K562 (cell line): ENCODE results near the gene C12orf42. TPM values are rescaled to one million over a fixed set of nuclear protein-coding genes. Genes with fewer than 3 reads are reported as not detected.

Source experiments
- DMBX1 ChIP-seq: fragments of 250-450 bp; sonication (Bioruptor Pico); IDR thresholded peaks from 2 replicates; pipeline ENCODE4 v1.8.0; 2022; ENCODE audit warnings: inconsistent platforms, mild to moderate bottlenecking, moderate library complexity, borderline replicate concordance
- ELF4 ChIP-seq: fragments of 450-650 bp; formaldehyde crosslinking; IDR thresholded peaks from 2 replicates; pipeline ENCODE4 v1.4.0; 2022; ENCODE audit warnings: missing genetic modification characterization
- EP400 ChIP-seq: fragments of 450-650 bp; IDR thresholded peaks from 2 replicates; pipeline ENCODE4 v1.6.1; 2017; ENCODE audit warnings: antibody characterized with exemption, mild to moderate bottlenecking, moderate library complexity
- GABPB1 ChIP-seq: sonication (generic); formaldehyde crosslinking; IDR thresholded peaks from 2 replicates; pipeline ENCODE4 v1.8.0; 2022; ENCODE audit warnings: mild to moderate bottlenecking, missing genetic modification reagents
- MAFK ChIP-seq: IDR thresholded peaks from 2 replicates; pipeline ENCODE4 v1.6.1; 2011; ENCODE audit warnings: low read length, improper control_type of control experiment
- NFIX ChIP-seq: fragments of 250-450 bp; sonication (Bioruptor Pico); IDR thresholded peaks from 2 replicates; pipeline ENCODE4 v1.4.0; 2020; ENCODE audit warnings: low read depth, mild to moderate bottlenecking, moderate library complexity
- RBM14 ChIP-seq: fragments of 200-400 bp; formaldehyde crosslinking; IDR thresholded peaks from 2 replicates; pipeline ENCODE4 v1.6.1; 2018; ENCODE audit warnings: low read depth, mild to moderate bottlenecking, low read length, moderate library complexity, borderline replicate concordance; ENCODE audit not compliant: insufficient read depth
- SETDB1 ChIP-seq: IDR thresholded peaks from one replicate; pipeline ENCODE4 v1.6.1; 2012; ENCODE audit warnings: low read length, control low read depth, inconsistent platforms
- SMAD1 ChIP-seq: fragments of 150-350 bp; IDR thresholded peaks from 2 replicates; pipeline ENCODE4 v1.6.1; 2014; ENCODE audit warnings: low read length, low read depth; ENCODE audit not compliant: partially characterized antibody
- ZNF224 ChIP-seq: sonication (generic); formaldehyde crosslinking; IDR thresholded peaks from 2 replicates; pipeline ENCODE4 v1.8.0; 2022; ENCODE audit warnings: mild to moderate bottlenecking, missing genetic modification reagents
- ZSCAN29 ChIP-seq: fragments of 450-650 bp; IDR thresholded peaks from 2 replicates; pipeline ENCODE4 v1.6.1; 2017
- polyA plus RNA-seq, 8 experiments: library from polyadenylated mRNA; depleted of rRNA in 4 of 8; stranded (reverse) in 5 of 8; unstranded in 3 of 8; fragments of >200 nt; fragmentation: Nextera tagmentation in 2 of 8; fragmentation: Illumina TruSeq in 1 of 8; extraction: Ambion mirVana in 2 of 8; extraction: Trizol in 1 of 8; gene quantifications; 2 replicates each; pipeline versions ENCODE4 v1.2.1 to v1.2.3, GENCODE V29; 2011 to 2014; ENCODE audit warnings: inconsistent platforms in 1 of 8, missing spikeins in 1 of 8
- total RNA-seq, 7 experiments: library from RNA; depleted of rRNA in 6 of 7; stranded (reverse); fragments of >200 nt in 6 of 7; fragmentation: Illumina TruSeq in 2 of 7; extraction: Trizol in 2 of 7; gene quantifications; 2 replicates each; pipeline versions ENCODE4 v1.2.1 to v1.2.3, GENCODE V29; 2011 to 2021; ENCODE audit warnings: low replicate concordance in 1 of 7
- TF ChIP-seq, protein P1 (sequence below): fragments of 150-350 bp; conservative IDR thresholded peaks from 2 replicates; pipeline ENCODE4 v1.6.1; 2014; ENCODE audit warnings: low read length
- TF ChIP-seq, protein P2 (sequence below): fragments of 200-800 bp; sonication (Bioruptor generic); IDR thresholded peaks from 2 replicates; pipeline ENCODE4 v1.6.1; 2016; ENCODE audit warnings: missing genetic modification characterization, missing compliant biosample characterization
- TF ChIP-seq, protein P3 (sequence below): fragments of 450-650 bp; conservative IDR thresholded peaks from 2 replicates; pipeline ENCODE4 v1.6.1; 2016; ENCODE audit warnings: missing genetic modification characterization, low read depth, mild to moderate bottlenecking, missing compliant biosample characterization, moderate library complexity

Gene C12orf42
- total and polyA plus RNA-seq, 9 of the 15 experiments (the other 6 are each of a cell fraction or from before 2014, with no cell fraction given) = not detected

DNA sequence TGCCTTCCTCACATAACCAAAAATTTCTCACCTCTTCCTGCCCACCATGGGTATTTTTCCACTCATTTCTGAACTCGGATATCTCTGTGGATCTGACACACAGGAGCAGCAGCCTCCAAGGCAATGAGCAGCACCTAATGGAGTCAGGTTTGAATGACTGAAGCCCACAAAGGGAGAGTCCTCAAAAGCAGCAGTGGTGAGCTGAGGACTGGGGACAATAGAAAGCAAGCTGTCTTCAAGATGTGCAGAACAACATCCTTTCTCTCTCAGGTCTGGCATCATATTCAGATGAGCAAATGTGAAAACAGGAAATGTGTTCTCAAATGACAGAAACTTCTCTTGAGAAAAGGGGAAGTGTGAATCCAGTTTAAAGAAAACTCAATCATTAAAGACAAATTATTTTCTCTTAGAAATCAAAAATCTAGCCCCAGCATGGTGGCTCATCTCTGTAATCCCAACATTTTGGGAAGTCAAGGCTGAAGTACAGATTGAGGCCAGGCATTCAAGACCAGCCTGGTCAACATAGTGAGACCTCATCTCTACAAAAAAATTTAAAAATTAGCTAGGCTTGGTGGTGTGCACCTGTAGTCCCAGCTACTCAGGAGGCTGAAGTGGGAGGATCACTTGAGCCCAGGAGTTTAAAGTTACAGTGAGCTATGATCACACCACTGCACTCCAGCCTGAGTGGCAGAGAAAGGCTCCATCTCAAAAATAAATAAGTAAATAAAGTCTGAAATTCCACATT, 54.2 kb downstream of the C12orf42 start (continued):
- TF ChIP-seq, protein P1, sequence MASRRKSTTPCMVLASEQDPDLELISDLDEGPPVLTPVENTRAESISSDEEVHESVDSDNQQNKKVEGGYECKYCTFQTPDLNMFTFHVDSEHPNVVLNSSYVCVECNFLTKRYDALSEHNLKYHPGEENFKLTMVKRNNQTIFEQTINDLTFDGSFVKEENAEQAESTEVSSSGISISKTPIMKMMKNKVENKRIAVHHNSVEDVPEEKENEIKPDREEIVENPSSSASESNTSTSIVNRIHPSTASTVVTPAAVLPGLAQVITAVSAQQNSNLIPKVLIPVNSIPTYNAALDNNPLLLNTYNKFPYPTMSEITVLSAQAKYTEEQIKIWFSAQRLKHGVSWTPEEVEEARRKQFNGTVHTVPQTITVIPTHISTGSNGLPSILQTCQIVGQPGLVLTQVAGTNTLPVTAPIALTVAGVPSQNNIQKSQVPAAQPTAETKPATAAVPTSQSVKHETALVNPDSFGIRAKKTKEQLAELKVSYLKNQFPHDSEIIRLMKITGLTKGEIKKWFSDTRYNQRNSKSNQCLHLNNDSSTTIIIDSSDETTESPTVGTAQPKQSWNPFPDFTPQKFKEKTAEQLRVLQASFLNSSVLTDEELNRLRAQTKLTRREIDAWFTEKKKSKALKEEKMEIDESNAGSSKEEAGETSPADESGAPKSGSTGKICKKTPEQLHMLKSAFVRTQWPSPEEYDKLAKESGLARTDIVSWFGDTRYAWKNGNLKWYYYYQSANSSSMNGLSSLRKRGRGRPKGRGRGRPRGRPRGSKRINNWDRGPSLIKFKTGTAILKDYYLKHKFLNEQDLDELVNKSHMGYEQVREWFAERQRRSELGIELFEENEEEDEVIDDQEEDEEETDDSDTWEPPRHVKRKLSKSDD = no peak
- TF ChIP-seq DMBX1 (CRISPR knock-in tag) (no peak), SMAD1 (no peak), GABPB1 (CRISPR knock-in tag) (no peak), MAFK (no peak), EP400 (no peak), ZNF224 (CRISPR knock-in tag) (no peak), RBM14 (no peak), ZSCAN29 (no peak), ELF4 (CRISPR knock-in tag) (no peak), NFIX (no peak), SETDB1 (no peak)
- TF ChIP-seq, protein P2, sequence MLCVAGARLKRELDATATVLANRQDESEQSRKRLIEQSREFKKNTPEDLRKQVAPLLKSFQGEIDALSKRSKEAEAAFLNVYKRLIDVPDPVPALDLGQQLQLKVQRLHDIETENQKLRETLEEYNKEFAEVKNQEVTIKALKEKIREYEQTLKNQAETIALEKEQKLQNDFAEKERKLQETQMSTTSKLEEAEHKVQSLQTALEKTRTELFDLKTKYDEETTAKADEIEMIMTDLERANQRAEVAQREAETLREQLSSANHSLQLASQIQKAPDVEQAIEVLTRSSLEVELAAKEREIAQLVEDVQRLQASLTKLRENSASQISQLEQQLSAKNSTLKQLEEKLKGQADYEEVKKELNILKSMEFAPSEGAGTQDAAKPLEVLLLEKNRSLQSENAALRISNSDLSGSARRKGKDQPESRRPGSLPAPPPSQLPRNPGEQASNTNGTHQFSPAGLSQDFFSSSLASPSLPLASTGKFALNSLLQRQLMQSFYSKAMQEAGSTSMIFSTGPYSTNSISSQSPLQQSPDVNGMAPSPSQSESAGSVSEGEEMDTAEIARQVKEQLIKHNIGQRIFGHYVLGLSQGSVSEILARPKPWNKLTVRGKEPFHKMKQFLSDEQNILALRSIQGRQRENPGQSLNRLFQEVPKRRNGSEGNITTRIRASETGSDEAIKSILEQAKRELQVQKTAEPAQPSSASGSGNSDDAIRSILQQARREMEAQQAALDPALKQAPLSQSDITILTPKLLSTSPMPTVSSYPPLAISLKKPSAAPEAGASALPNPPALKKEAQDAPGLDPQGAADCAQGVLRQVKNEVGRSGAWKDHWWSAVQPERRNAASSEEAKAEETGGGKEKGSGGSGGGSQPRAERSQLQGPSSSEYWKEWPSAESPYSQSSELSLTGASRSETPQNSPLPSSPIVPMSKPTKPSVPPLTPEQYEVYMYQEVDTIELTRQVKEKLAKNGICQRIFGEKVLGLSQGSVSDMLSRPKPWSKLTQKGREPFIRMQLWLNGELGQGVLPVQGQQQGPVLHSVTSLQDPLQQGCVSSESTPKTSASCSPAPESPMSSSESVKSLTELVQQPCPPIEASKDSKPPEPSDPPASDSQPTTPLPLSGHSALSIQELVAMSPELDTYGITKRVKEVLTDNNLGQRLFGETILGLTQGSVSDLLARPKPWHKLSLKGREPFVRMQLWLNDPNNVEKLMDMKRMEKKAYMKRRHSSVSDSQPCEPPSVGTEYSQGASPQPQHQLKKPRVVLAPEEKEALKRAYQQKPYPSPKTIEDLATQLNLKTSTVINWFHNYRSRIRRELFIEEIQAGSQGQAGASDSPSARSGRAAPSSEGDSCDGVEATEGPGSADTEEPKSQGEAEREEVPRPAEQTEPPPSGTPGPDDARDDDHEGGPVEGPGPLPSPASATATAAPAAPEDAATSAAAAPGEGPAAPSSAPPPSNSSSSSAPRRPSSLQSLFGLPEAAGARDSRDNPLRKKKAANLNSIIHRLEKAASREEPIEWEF (CRISPR knock-in tag) = no peak
- TF ChIP-seq, protein P3, sequence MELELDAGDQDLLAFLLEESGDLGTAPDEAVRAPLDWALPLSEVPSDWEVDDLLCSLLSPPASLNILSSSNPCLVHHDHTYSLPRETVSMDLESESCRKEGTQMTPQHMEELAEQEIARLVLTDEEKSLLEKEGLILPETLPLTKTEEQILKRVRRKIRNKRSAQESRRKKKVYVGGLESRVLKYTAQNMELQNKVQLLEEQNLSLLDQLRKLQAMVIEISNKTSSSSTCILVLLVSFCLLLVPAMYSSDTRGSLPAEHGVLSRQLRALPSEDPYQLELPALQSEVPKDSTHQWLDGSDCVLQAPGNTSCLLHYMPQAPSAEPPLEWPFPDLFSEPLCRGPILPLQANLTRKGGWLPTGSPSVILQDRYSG (tag) = no peak
